ENCODE data around the gene METTL25B. TPM values are rescaled to one million over a fixed set of nuclear protein-coding genes. Genes with fewer than 3 reads are reported as not detected.

METTL25B gene
- total and polyA plus RNA-seq, 2 experiments from 2014 or later = 18.3 to 21.1 TPM

DNA sequence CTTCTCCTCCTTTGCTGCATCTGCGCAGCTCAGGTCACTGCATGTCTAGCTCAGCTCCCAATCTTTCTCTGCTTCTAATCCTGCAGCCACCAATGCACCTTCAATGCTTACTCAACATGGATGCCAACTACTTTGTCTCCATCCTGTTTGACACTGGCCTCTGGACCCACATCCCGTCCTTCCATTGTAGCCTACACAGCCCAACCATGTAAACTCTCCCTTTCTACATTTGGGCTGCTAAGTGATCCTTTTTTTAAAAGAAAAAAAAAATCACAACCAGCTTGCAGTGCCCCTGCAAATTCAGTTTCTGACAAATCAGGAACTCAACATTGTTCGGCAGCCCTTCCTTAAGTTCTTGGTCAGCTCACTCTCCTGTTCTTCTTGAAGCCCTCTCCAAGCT lies 13.4 kb upstream of the METTL25B start (continued):
- TF ChIP-seq, protein P1, sequence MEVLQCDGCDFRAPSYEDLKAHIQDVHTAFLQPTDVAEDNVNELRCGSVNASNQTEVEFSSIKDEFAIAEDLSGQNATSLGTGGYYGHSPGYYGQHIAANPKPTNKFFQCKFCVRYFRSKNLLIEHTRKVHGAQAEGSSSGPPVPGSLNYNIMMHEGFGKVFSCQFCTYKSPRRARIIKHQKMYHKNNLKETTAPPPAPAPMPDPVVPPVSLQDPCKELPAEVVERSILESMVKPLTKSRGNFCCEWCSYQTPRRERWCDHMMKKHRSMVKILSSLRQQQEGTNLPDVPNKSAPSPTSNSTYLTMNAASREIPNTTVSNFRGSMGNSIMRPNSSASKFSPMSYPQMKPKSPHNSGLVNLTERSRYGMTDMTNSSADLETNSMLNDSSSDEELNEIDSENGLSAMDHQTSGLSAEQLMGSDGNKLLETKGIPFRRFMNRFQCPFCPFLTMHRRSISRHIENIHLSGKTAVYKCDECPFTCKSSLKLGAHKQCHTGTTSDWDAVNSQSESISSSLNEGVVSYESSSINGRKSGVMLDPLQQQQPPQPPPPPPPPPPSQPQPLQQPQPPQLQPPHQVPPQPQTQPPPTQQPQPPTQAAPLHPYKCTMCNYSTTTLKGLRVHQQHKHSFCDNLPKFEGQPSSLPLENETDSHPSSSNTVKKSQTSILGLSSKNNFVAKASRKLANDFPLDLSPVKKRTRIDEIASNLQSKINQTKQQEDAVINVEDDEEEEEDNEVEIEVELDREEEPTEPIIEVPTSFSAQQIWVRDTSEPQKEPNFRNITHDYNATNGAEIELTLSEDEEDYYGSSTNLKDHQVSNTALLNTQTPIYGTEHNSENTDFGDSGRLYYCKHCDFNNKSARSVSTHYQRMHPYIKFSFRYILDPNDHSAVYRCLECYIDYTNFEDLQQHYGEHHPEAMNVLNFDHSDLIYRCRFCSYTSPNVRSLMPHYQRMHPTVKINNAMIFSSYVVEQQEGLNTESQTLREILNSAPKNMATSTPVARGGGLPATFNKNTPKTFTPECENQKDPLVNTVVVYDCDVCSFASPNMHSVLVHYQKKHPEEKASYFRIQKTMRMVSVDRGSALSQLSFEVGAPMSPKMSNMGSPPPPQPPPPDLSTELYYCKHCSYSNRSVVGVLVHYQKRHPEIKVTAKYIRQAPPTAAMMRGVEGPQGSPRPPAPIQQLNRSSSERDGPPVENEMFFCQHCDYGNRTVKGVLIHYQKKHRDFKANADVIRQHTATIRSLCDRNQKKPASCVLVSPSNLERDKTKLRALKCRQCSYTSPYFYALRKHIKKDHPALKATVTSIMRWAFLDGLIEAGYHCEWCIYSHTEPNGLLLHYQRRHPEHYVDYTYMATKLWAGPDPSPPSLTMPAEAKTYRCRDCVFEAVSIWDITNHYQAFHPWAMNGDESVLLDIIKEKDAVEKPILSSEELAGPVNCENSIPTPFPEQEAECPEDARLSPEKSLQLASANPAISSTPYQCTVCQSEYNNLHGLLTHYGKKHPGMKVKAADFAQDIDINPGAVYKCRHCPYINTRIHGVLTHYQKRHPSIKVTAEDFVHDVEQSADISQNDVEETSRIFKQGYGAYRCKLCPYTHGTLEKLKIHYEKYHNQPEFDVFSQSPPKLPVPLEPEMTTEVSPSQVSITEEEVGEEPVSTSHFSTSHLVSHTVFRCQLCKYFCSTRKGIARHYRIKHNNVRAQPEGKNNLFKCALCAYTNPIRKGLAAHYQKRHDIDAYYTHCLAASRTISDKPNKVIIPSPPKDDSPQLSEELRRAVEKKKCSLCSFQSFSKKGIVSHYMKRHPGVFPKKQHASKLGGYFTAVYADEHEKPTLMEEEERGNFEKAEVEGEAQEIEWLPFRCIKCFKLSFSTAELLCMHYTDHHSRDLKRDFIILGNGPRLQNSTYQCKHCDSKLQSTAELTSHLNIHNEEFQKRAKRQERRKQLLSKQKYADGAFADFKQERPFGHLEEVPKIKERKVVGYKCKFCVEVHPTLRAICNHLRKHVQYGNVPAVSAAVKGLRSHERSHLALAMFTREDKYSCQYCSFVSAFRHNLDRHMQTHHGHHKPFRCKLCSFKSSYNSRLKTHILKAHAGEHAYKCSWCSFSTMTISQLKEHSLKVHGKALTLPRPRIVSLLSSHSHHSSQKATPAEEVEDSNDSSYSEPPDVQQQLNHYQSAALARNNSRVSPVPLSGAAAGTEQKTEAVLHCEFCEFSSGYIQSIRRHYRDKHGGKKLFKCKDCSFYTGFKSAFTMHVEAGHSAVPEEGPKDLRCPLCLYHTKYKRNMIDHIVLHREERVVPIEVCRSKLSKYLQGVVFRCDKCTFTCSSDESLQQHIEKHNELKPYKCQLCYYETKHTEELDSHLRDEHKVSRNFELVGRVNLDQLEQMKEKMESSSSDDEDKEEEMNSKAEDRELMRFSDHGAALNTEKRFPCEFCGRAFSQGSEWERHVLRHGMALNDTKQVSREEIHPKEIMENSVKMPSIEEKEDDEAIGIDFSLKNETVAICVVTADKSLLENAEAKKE (CRISPR knock-in tag; IDR thresholded peaks at IDR 0.05) = no peak
- TF ChIP-seq, protein P2, sequence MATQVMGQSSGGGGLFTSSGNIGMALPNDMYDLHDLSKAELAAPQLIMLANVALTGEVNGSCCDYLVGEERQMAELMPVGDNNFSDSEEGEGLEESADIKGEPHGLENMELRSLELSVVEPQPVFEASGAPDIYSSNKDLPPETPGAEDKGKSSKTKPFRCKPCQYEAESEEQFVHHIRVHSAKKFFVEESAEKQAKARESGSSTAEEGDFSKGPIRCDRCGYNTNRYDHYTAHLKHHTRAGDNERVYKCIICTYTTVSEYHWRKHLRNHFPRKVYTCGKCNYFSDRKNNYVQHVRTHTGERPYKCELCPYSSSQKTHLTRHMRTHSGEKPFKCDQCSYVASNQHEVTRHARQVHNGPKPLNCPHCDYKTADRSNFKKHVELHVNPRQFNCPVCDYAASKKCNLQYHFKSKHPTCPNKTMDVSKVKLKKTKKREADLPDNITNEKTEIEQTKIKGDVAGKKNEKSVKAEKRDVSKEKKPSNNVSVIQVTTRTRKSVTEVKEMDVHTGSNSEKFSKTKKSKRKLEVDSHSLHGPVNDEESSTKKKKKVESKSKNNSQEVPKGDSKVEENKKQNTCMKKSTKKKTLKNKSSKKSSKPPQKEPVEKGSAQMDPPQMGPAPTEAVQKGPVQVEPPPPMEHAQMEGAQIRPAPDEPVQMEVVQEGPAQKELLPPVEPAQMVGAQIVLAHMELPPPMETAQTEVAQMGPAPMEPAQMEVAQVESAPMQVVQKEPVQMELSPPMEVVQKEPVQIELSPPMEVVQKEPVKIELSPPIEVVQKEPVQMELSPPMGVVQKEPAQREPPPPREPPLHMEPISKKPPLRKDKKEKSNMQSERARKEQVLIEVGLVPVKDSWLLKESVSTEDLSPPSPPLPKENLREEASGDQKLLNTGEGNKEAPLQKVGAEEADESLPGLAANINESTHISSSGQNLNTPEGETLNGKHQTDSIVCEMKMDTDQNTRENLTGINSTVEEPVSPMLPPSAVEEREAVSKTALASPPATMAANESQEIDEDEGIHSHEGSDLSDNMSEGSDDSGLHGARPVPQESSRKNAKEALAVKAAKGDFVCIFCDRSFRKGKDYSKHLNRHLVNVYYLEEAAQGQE (IDR thresholded peaks at IDR 0.05; ENCODE audit: unreplicated experiment) = no peak
- TF ChIP-seq ZNF114 (CRISPR knock-in tag; IDR thresholded peaks at IDR 0.05) (no peak), NANOG (IDR thresholded peaks at IDR 0.05; ENCODE audit: borderline replicate concordance) (no peak), JUNB (IDR thresholded peaks at IDR 0.05; ENCODE audit: unreplicated experiment) (no peak), STAT1 (IDR thresholded peaks at IDR 0.05; ENCODE audit: unreplicated experiment) (no peak)
- TF ChIP-seq, protein P3, sequence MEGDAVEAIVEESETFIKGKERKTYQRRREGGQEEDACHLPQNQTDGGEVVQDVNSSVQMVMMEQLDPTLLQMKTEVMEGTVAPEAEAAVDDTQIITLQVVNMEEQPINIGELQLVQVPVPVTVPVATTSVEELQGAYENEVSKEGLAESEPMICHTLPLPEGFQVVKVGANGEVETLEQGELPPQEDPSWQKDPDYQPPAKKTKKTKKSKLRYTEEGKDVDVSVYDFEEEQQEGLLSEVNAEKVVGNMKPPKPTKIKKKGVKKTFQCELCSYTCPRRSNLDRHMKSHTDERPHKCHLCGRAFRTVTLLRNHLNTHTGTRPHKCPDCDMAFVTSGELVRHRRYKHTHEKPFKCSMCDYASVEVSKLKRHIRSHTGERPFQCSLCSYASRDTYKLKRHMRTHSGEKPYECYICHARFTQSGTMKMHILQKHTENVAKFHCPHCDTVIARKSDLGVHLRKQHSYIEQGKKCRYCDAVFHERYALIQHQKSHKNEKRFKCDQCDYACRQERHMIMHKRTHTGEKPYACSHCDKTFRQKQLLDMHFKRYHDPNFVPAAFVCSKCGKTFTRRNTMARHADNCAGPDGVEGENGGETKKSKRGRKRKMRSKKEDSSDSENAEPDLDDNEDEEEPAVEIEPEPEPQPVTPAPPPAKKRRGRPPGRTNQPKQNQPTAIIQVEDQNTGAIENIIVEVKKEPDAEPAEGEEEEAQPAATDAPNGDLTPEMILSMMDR (conservative IDR thresholded peaks at IDR 0.05; ENCODE audit: low read depth in 2 of 2) = no peak
- TF ChIP-seq, protein P4, sequence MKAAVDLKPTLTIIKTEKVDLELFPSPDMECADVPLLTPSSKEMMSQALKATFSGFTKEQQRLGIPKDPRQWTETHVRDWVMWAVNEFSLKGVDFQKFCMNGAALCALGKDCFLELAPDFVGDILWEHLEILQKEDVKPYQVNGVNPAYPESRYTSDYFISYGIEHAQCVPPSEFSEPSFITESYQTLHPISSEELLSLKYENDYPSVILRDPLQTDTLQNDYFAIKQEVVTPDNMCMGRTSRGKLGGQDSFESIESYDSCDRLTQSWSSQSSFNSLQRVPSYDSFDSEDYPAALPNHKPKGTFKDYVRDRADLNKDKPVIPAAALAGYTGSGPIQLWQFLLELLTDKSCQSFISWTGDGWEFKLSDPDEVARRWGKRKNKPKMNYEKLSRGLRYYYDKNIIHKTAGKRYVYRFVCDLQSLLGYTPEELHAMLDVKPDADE (IDR thresholded peaks at IDR 0.05) = no peak

Data from GM23338 (cell line).